ENCODE data around the gene PIM3.

PIM3 gene

GRCh38 chr22:49956418-49956770, 4.2 kb upstream of the PIM3 start:
- no peak for DNase-seq (ENCODE audit: low spot score)

GRCh38 chr22:49956914-49957825, 3.4 kb upstream of the PIM3 start:
- no peak for DNase-seq (ENCODE audit: low spot score)

- no peak for DNase-seq (ENCODE audit: low spot score)
These were observed 2.7 kb upstream of the PIM3 start for GRCh38 chr22:49957826-49958365.

GRCh38 chr22:49958366-49958921, 2.1 kb upstream of the PIM3 start:
- no peak for DNase-seq (ENCODE audit: low spot score)

GRCh38 chr22:49958931-49959781, 1.4 kb upstream of the PIM3 start:
- DNase-seq (ENCODE audit: low spot score), result no peak

- DNase-seq (ENCODE audit: low spot score), result peak; percentile 52
These were observed 802 bp upstream of the PIM3 start for GRCh38 chr22:49959782-49960158.

GRCh38 chr22:49961005-49961600, 531 bp downstream of the PIM3 start:
- peak; percentile 48 for DNase-seq (ENCODE audit: low spot score)

- no peak for DNase-seq (ENCODE audit: low spot score)
These were observed 1.0 kb downstream of the PIM3 start for GRCh38 chr22:49961601-49962011.

- DNase-seq (ENCODE audit: low spot score), result peak; percentile 94
These were observed 1.6 kb downstream of the PIM3 start for GRCh38 chr22:49962012-49962750.

GRCh38 chr22:49962751-49963646, 2.4 kb downstream of the PIM3 start:
- DNase-seq (ENCODE audit: low spot score), result no peak

GRCh38 chr22:49963647-49964026, 3.1 kb downstream of the PIM3 start:
- no peak for DNase-seq (ENCODE audit: low spot score)

GRCh38 chr22:49964136-49965090, 3.8 kb downstream of the PIM3 start:
- DNase-seq (ENCODE audit: low spot score), result no peak

- no peak for DNase-seq (ENCODE audit: low spot score)
These were observed 4.8 kb downstream of the PIM3 start for GRCh38 chr22:49965091-49966040.

- DNase-seq (ENCODE audit: low spot score), result no peak
These were observed 5.6 kb downstream of the PIM3 start for GRCh38 chr22:49966041-49966773.

GRCh38 chr22:49966774-49967705, 6.5 kb downstream of the PIM3 start:
- DNase-seq (ENCODE audit: low spot score), result no peak

GRCh38 chr22:49967706-49968208, 7.2 kb downstream of the PIM3 start:
- no peak for DNase-seq (ENCODE audit: low spot score)

Data from GM03348 (cell line).